GM12875 (cell line): ENCODE measurements around the gene LRRC7.

Experiments used
- H3K4me3 ChIP-seq: one replicate; pipeline ENCODE4 v1.5.1; 2011; ENCODE audit warnings: low read depth, low read length, control low read depth
- CTCF ChIP-seq: IDR thresholded peaks from 2 replicates; pipeline ENCODE4 v1.5.1; 2011; ENCODE audit warnings: low read depth, mild to moderate bottlenecking, control low read depth, inconsistent platforms, low read length, moderate library complexity, borderline replicate concordance; ENCODE audit not compliant: insufficient read depth

LRRC7 gene

GRCh38 chr1:69967245-69967766, 399.6 kb downstream of the LRRC7 start:
- TF ChIP-seq CTCF = no peak
- no peak overlapping the region for H3K4me3 ChIP-seq

- no peak overlapping the region for H3K4me3 ChIP-seq
- TF ChIP-seq CTCF = no peak
These were observed 409.2 kb downstream of the LRRC7 start for GRCh38 chr1:69976896-69977295.

GRCh38 chr1:69982992-69983391, 415.3 kb downstream of the LRRC7 start:
- no peak for TF ChIP-seq CTCF
- H3K4me3 ChIP-seq = no peak overlapping the region

- TF ChIP-seq CTCF = no peak
- H3K4me3 ChIP-seq = no peak overlapping the region
These were observed 417.7 kb downstream of the LRRC7 start for GRCh38 chr1:69985376-69985775.

- no peak overlapping the region for H3K4me3 ChIP-seq
- TF ChIP-seq CTCF = no peak
These were observed 418.2 kb downstream of the LRRC7 start for GRCh38 chr1:69985901-69986439.

GRCh38 chr1:69987881-69988280, 420.2 kb downstream of the LRRC7 start:
- no peak overlapping the region for H3K4me3 ChIP-seq
- no peak for TF ChIP-seq CTCF

GRCh38 chr1:69991644-69992043, 423.9 kb downstream of the LRRC7 start:
- TF ChIP-seq CTCF = no peak
- H3K4me3 ChIP-seq = no peak overlapping the region
